NB4 (cell line): ENCODE data around the gene CFAP52.
A peak's percentile ranks its signal among the peaks of the same experiment; 100 is the strongest.
"Not testable (repeated sequence)": the region's sequence is repeated elsewhere in the genome, so short reads cannot be mapped to it uniquely, and the experiment has no call there.

Experiments
- DNase-seq: peaks from one replicate; pipeline ENCODE4 v3.0.0; 2010; ENCODE audit warnings: low read depth
- H3K4me3 ChIP-seq: one replicate; pipeline ENCODE4 v1.5.1; 2011; ENCODE audit warnings: mild to moderate bottlenecking, low read depth, low read length, moderate library complexity
- MYC ChIP-seq: IDR thresholded peaks from 2 replicates; pipeline ENCODE4 v1.6.1; 2011; ENCODE audit warnings: low read depth, low read length
- POLR2A ChIP-seq: IDR thresholded peaks from 2 replicates; pipeline ENCODE4 v1.6.1; 2011; ENCODE audit warnings: mild to moderate bottlenecking; ENCODE audit not compliant: insufficient read length; ENCODE audit errors: extremely low read depth
- TF ChIP-seq, protein P1 (sequence below): IDR thresholded peaks from 2 replicates; pipeline ENCODE4 v1.6.1; 2011; ENCODE audit warnings: low read depth, low read length
- TF ChIP-seq, protein P2 (sequence below): IDR thresholded peaks from one replicate; pipeline ENCODE4 v1.5.1; 2012; ENCODE audit warnings: low read depth, low read length

CFAP52 gene

DNA sequence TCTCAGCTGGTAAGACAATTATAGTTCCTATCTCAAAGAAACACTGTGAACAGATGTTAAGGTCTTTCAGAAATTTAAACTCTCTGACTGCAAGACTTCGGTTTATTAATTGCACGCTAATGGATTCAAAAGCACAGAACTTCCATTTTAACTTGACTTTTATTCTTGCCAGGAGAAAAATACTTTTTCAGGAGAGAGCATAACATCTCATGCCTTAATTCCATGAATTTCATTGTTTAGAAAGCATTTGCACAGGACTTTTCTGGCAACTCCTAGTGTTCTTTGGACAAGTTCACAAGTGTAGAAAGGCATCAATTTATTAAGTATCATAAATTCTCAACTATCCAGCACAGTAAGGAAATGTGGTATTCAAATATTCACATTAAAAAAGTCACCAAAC lies 23.3 kb upstream of the CFAP52 start:
- no peak for DNase-seq
- TF ChIP-seq, protein P1, sequence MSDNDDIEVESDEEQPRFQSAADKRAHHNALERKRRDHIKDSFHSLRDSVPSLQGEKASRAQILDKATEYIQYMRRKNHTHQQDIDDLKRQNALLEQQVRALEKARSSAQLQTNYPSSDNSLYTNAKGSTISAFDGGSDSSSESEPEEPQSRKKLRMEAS: no peak
- TF ChIP-seq MYC (no peak), POLR2A (no peak)
- TF ChIP-seq, protein P2, sequence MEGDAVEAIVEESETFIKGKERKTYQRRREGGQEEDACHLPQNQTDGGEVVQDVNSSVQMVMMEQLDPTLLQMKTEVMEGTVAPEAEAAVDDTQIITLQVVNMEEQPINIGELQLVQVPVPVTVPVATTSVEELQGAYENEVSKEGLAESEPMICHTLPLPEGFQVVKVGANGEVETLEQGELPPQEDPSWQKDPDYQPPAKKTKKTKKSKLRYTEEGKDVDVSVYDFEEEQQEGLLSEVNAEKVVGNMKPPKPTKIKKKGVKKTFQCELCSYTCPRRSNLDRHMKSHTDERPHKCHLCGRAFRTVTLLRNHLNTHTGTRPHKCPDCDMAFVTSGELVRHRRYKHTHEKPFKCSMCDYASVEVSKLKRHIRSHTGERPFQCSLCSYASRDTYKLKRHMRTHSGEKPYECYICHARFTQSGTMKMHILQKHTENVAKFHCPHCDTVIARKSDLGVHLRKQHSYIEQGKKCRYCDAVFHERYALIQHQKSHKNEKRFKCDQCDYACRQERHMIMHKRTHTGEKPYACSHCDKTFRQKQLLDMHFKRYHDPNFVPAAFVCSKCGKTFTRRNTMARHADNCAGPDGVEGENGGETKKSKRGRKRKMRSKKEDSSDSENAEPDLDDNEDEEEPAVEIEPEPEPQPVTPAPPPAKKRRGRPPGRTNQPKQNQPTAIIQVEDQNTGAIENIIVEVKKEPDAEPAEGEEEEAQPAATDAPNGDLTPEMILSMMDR: no peak
- H3K4me3 ChIP-seq: no peak overlapping the region

DNA sequence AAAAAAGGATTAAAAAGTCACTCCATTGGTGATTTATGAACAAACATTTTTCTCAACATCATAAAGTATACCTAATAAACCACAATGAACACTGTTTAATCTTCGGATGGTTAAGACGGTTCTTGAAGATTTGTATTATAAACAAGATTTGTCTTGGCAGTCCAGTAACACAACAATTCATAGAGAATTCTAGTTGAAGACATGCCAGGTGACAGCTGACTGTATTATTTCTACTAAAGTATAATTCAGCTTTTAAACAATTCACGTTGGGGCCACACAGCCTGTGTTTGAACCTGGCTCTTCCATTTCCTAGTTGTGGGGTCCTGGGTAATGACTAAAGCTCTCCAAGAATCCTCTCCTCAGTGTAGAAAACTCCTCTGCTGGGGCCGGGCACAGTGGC lies 22.8 kb upstream of the CFAP52 start:
- TF ChIP-seq, protein P1: no peak
- TF ChIP-seq MYC (no peak), POLR2A (no peak)
- TF ChIP-seq, protein P2: no peak
- no peak for DNase-seq
- H3K4me3 ChIP-seq: no peak overlapping the region

DNA sequence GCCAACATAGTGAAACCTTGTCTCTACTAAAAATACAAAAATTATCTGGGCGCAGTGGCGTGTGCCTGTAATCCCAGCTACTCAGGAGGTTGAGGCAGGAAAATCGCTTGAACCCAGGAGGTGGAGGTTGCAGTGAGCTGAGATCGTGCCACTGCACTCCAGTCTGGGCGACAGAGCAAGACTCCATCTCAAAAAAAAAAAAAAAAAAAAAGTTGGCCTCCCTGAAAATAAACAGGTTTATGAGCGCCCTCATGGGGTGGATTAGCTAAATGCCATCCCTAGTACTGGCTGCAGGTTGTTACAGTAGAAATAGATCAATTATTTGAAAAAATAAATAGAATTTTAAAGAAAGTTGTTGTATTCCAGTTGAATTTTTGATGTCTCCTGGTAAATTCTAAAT lies 21.7 kb upstream of the CFAP52 start:
- TF ChIP-seq, protein P2: peak; percentile 59
- not testable (repeated sequence) for H3K4me3 ChIP-seq
- peak; percentile 71 for DNase-seq

DNA sequence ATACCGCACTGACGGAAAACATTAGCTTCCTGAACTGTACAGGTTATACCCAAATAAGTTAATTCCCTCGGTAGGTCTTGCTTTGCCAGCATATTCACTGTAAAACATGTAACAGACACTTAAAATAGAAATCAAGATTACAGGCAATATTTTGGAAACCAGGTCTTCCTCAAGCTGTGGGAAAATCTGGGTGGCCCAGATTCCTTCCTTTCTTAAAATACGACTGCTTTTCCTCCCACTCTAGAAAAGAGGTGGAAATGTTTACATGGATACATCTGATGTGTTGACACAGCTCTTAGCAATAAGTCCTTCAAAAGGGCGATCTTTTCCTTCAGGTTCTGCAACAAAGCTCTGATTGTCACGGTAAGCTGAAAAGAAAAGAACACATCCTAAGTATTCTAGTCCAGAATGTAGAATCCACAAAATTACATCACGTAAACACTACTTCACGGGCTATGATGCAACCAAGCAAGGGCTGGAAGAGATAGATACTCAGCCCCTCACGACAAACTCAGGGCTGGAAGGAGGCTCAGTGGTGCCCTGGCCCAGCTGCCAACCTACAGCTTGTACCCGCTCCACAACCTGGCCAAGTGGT lies 19.2 kb upstream of the CFAP52 start:
- H3K4me3 ChIP-seq: no peak overlapping the region
- no peak for DNase-seq
- TF ChIP-seq POLR2A (no peak), MYC (no peak)
- TF ChIP-seq, protein P2: no peak
- TF ChIP-seq, protein P1: no peak

DNA sequence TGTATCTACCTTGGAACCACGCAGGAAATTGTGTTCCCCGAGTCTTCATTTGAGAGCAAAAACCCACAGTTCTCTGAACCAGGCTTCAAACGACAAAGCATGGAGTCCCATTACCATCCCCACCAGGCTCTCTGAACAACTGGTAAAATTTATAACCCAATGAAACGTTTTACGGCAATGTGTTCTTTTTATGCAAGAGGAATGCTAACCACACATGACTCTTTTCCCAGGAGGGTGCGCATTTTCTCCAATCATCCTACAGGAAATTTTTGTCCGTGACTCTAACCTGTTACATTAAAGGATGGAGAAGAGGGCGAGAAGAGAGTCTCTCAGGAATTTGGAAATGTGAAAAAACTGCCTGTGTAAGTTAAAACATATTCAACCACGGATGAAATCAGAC lies 18.6 kb upstream of the CFAP52 start:
- TF ChIP-seq POLR2A: no peak
- TF ChIP-seq, protein P1: no peak
- no peak for TF ChIP-seq MYC
- TF ChIP-seq, protein P2: no peak
- no peak for DNase-seq
- no peak overlapping the region for H3K4me3 ChIP-seq

DNA sequence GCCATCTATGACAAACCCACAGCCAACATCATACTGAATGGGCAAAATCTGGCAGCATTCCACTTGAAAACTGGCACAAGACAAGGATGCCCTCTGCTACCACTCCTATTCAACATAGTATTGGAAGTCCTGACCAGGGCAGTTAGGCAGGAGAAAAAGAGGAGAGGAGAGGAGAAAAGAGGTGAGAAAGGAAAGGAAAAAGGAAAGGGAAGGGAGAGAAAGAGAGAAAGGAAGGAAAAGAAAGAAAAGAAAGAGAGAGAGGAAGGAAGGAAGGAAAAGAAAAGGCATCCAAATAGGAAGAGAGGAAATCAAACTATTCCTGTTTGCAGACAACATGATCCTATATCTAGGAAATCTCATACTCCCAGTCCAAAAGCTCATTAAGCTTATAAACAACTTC lies 12.3 kb upstream of the CFAP52 start:
- no peak overlapping the region for H3K4me3 ChIP-seq
- no peak for DNase-seq
- TF ChIP-seq POLR2A: no peak
- TF ChIP-seq MYC: no peak
- TF ChIP-seq, protein P2: no peak
- TF ChIP-seq, protein P1: no peak
